GM18498 (cell line): Measurements from ENCODE around the gene MMP2.

Experiments
- ATAC-seq: cut with Tn5 transposase; IDR thresholded peaks from one replicate; pipeline ENCODE4 v1.9.1; 2021; ENCODE audit warnings: mild to moderate bottlenecking, moderate library complexity; ENCODE audit not compliant: unreplicated experiment

The MMP2 gene

DNA sequence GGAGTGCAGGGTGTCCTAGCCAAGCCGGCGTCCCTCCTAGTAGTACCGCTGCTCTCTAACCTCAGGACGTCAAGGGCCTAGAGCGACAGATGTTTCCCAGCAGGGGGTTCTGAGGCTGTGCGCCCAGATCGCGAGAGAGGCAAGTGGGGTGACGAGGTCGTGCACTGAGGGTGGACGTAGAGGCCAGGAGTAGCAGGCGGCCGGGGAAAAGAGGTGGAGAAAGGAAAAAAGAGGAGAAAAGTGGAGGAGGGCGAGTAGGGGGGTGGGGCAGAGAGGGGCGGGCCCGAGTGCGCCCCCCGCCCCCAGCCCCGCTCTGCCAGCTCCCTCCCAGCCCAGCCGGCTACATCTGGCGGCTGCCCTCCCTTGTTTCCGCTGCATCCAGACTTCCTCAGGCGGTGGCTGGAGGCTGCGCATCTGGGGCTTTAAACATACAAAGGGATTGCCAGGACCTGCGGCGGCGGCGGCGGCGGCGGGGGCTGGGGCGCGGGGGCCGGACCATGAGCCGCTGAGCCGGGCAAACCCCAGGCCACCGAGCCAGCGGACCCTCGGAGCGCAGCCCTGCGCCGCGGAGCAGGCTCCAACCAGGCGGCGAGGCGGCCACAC, at the start of gene MMP2:
MMP2 (plus strand) TSS at position 372 of the 603 bp plus-strand sequence. CDS start 282 bp downstream, outside the sequence.
- ATAC-seq: no peak

DNA sequence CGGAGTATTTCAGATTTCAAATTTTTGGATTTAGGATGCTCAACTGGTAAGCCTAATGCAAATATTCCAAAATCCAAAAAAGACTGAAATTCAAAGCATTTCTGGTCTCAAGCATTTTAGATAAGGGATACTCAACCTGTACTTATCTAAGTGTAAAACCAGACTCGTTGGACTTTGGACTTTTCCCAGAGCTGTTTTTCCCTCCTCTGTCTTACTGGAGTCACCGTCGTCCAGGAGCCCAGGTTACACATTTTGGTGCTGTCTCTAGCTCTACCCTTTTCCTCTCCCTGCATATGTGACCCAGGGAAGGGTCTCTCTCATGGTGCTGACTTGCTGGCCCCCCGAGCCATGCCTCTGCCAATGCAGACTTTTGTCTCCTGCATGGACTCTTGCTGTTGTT, 46.0 kb upstream of the MMP2 start:
- no peak for ATAC-seq

DNA sequence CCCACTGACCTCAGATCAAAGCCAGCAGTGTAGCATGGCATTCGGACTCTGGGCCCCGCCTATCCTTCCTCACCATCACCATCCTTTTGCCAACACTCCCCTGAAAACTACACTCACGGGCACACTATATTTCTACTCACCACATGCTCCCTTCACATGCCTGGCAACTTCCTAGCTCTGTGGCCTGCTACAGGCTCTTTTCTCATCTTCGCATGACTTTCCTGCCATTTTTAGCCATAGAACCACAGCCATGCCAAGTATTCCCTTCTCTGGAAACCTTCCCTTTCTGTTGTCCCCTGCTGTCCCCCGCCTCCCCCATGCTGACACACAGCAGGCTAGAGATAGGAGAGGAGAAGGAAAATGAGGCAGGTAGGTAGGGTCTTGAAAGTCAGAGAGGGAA, 45.5 kb upstream of the MMP2 start:
- no peak for ATAC-seq

- no peak for ATAC-seq
Measured at GRCh38 chr16:55434000-55434399, 45.0 kb upstream of the MMP2 start.

DNA sequence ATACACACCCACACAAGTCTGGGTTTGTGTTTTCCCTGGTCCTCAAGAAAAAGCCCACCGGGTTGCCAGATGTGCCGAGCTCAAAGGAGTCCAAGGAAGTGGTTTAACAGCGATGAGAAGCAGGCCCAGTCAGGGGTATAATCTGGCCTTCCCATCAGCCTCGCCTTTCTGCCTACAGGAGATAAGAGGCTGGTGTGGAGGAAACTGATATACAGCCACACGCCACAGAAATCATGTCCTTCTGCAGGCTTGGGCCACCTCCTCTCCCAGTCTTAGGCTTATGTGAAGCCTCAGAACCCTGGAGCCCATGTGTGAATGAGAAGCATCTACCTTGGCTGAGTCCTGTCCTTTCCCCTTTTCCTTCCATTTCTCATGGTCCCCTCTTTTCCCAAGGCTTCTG, 43.6 kb upstream of the MMP2 start:
- ATAC-seq: no peak

DNA sequence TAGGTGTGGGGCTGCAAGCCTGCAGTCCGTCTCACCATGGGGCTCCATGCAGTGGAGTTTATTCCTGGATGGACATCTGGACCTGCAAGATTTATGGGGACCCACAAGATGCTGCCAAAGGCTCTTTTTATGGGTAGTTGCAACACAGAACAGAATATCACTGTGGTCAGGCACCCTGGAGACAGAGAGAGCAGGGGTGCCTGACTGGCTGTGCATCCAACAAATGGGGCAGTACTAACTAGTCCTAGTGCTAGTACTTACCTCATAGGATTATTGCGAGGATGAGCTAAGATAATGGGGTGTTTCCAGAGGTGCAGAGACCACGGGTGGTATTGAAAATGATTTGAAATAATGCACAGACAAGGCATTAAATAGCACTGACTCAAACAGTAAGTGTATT, 42.4 kb upstream of the MMP2 start:
- no peak for ATAC-seq

- no peak for ATAC-seq
Measured at GRCh38 chr16:55437625-55438024, 41.4 kb upstream of the MMP2 start.

DNA sequence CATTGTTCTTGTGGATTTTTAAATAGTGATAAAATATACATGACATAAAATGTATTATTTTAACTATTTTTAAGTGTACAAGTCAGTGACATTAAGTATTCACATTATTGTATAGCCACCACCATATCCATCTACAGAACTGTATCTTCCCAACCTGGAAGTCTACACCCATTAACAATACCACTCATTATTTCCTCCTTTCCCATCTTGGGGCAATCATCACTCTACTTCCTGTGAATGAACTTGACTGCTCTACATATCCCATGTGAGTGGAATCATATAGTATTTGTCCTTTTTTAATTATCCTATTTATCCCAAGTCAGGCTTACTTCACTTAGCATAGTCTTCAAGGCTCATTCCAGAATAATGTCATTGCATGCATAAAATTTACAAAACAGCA, 40.7 kb upstream of the MMP2 start:
- ATAC-seq: no peak

DNA sequence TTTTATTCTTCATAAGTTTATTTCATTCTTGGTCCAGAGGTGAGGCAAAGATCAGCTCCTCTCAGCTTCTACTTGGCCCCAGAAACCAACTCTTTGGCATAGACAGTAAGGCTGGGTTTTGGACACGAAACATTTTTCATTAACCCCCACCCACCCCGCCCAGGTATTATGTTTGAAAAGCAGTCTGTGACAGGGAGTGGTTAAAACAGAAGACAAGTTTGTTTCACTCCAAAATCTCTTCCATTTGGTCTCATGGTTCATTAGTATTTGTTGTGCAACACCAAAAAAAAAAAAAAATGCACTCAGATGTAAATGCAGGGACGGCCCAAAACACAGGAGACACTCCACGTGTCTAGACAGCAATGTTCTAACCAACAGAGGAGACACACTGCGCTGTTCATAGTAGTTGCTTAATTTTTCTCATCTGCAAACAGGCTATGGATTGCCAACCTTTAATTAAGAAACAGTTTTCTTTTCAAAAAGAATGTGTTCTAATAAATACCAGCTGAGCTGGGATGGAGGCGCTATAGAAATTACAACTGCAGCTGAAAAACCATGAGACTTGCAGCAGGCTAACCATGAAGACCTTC, 39.8 kb upstream of the MMP2 start:
- no peak for ATAC-seq

GRCh38 chr16:55443434-55444346, 35.3 kb upstream of the MMP2 start:
- ATAC-seq: no peak

GRCh38 chr16:55444754-55445485, 34.1 kb upstream of the MMP2 start:
- ATAC-seq: peak; percentile 70

- ATAC-seq: no peak
Measured at GRCh38 chr16:55447231-55447630, 31.8 kb upstream of the MMP2 start.

GRCh38 chr16:55452996-55453395, 26.0 kb upstream of the MMP2 start:
- no peak for ATAC-seq

- ATAC-seq: no peak
Measured at GRCh38 chr16:55453909-55454308, 25.1 kb upstream of the MMP2 start.

DNA sequence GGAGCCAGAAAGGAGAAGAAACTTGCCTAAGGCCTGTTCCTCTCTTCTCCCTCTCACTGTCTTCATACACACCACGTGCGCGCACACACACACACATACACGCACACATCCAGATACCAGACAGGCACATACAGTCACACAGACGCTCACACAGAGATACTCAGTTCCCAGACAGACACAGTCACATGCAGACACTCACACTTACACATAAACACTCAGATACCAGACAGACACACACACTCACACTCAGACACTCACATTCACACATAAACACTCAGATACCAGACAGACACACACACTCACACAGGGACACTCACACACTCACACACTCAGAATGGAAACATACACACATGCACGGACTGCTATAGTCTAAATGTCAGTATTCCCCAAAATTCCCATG, 24.1 kb upstream of the MMP2 start:
- no peak for ATAC-seq

DNA sequence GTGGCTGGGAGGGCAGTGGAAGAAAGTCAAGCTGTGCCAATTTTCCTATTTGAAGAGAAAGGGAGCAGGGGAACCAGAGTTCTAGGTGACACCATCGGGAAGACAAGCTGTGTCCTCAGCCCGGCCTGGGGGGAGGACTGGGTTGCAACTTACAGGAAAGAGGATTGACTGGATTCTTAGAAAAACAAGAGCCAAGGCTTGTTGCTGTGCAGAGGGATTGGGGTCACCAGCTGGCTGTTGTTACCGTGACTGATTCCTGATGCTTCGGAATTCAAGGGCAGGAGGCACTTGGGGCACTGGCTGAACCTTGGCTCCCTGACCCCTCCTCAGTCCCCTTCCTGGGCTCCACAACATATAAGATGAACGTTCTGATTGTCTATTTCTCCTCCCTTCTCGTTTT, 16.8 kb upstream of the MMP2 start:
- ATAC-seq: no peak

- ATAC-seq: no peak
Measured at GRCh38 chr16:55464375-55464774, 14.6 kb upstream of the MMP2 start.

DNA sequence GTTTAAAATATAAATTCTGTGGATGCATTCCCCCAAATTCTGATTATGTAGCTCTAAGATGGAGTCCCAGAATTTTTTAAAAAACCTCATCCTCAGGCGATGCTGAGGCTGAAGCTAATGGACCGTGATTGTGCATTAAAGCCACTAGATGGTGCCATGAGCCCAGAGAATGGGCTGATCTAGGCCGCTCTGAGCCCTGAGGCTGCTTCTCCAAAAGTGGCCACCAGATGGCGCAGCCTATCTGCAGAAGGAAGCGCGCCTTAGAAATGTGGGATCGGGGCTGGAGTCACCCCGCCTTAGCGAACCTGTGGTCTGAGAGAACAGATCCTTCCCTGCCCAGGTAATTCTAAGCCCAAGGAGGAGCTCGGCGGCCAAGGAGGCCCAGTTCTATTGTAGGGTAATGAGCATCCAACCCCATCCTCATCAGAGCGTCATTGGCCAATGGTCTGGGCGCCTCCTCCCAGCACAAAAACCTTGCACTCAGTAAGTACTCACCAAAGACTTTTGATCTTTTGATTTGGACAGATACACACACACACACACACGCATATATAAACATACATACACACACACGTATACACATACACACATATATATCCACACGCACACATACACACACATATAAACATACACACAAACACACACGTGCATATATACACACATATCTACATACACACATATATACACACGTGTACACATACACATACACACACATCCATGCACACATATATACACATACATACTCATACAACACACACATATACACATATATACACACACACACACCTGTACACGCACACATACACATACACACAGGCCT, 13.7 kb upstream of the MMP2 start:
- ATAC-seq: peak; percentile 94

DNA sequence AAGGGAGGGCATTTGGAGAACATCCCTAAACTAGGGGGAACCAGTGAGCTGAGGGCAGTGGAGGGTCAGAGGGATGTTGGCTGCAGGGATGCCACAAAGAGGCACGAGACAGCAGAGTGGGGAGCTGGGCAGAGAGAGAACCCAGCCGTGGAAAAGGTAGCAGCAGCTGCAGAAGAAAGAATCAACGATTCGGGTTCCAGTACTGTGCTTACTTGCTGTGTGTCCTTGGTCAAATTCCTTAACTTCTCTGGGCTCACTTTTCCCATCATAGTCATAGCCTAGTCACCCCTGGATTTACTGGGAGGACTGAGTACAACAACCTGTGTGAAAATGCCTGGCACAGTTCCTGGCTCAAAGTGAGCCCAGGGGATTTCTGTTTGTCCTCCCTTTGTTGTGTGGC, 12.8 kb upstream of the MMP2 start:
- ATAC-seq: no peak

GRCh38 chr16:55467898-55468297, 11.1 kb upstream of the MMP2 start:
- no peak for ATAC-seq
